HUES6 (cell line): ENCODE measurements around the gene LY6G5B.

Experiments used
- H3K27ac ChIP-seq: 2 replicates; pipeline ENCODE4 v1.7.0; 2013; ENCODE audit warnings: low read depth, mild to moderate bottlenecking, low read length, inconsistent platforms
- H3K27me3 ChIP-seq: 2 replicates; pipeline ENCODE4 v1.6.1; 2013; ENCODE audit warnings: low read length; ENCODE audit not compliant: control insufficient read depth, insufficient read depth
- H3K36me3 ChIP-seq: 2 replicates; pipeline ENCODE4 v1.6.1; 2013; ENCODE audit warnings: low read length; ENCODE audit not compliant: control insufficient read depth, insufficient read depth
- H3K4me1 ChIP-seq: 2 replicates; pipeline ENCODE4 v1.6.1; 2013; ENCODE audit warnings: low read length; ENCODE audit not compliant: control insufficient read depth, insufficient read depth
- H3K4me3 ChIP-seq: 2 replicates; pipeline ENCODE4 v1.5.1; 2013; ENCODE audit warnings: low read depth, low read length
- H3K9ac ChIP-seq: one replicate; pipeline ENCODE4 v1.6.1; 2013; ENCODE audit warnings: mild to moderate bottlenecking, low read length
- H3K9me3 ChIP-seq: 2 replicates; pipeline ENCODE4 v1.6.1; 2013; ENCODE audit warnings: low read depth, low read length; ENCODE audit not compliant: control insufficient read depth, insufficient read depth

Gene LY6G5B

DNA sequence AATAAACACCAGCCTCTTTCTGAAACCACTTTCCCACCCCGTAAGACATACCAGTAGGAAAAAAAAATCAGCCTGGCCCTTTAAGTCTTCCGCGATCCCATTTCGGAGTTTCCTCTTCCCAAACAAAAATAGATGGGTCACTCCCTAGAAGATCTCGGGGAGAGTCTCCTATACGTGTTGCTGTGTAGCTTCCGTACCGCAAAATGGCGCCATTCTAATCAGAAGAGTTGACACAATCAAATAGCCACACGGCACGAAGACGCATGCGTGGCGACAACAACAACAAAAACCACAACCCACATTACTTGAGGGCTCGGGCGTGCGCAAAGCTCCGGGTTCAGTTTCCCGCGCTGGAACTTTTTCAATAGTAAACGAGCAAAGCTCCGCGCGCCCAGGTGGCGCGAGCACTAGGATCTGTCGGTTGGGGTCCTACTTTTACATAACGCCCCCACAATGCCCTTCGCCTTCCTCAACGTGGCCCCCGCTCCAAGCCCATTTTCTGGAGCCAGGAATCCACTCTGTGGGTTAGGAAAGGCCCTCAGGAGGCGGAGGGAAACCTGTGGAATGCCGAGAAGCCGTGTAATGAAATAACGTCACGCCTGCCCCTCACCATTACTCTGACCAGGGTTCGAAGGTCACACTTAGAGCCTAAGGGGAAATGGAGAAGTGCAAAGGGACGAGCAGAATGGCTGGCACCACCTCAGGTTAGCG is 4.8 kb upstream of the LY6G5B start, which contains the start of gene GPANK1:
Gene GPANK1, minus strand, starts transcription at position 208 of the 711 bp plus-strand sequence. CDS start 519 bp downstream, outside the sequence.
- Histone ChIP-seq H3K36me3 (peaks cover 58% of the 10 kb centered on the region), H3K27ac (peak within 1 kb of the TSS; percentile 76), H3K9ac (peak within 1 kb of the TSS; percentile 96), H3K9me3 (no peaks in the 10 kb centered on the region), H3K27me3 (no peaks in the 10 kb centered on the region), H3K4me1 (peaks cover 22% of the 10 kb centered on the region), H3K4me3 (peak within 1 kb of the TSS; percentile 89)

DNA sequence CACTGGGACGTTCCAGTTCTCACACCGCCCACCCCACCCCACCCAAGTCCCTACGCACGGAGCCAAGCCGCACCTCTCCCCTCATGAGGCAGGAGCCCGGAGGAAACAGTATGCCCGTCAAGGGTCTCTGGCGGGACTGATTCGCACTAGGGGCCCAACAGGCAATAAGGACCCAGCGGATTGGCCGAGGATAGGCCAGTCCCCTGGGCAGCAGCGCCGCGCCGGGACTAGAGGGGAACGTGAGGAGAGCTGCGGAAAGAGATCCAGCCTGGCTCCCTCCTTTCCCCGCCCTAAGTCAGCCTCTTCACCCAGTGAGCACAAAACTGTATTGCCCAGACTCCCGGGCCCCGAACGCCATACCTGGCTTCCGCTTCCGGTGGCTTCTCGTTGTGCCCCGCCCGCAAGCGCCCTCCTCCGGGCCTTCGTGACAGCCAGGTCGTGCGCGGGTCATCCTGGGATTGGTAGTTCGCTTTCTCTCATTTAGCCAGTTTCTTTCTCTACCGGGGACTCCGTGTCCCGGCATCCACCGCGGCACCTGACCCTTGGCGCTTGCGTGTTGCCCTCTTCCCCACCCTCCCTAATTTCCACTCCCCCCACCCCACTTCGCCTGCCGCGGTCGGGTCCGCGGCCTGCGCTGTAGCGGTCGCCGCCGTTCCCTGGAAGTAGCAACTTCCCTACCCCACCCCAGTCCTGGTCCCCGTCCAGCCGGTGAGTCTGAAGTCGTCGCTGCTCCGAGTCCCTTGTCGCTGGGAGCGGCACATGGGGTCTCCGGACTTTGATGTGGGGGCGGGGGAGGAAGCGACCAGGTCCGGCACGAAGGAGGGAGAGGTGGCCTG is 4.1 kb upstream of the LY6G5B start, which contains the start of gene CSNK2B:
Gene CSNK2B, plus strand, starts transcription at position 580 of the 836 bp plus-strand sequence. CDS start 752 bp downstream, outside the sequence.
- peaks cover 22% of the 10 kb centered on the region for H3K4me1 ChIP-seq
- peak within 1 kb of the TSS; percentile 96 for H3K9ac ChIP-seq
- peak within 1 kb of the TSS; percentile 76 for H3K27ac ChIP-seq
- H3K4me3 ChIP-seq = peak within 1 kb of the TSS; percentile 89
- H3K27me3 ChIP-seq = no peaks in the 10 kb centered on the region
- no peaks in the 10 kb centered on the region for H3K9me3 ChIP-seq
- H3K36me3 ChIP-seq = peaks cover 66% of the 10 kb centered on the region

DNA sequence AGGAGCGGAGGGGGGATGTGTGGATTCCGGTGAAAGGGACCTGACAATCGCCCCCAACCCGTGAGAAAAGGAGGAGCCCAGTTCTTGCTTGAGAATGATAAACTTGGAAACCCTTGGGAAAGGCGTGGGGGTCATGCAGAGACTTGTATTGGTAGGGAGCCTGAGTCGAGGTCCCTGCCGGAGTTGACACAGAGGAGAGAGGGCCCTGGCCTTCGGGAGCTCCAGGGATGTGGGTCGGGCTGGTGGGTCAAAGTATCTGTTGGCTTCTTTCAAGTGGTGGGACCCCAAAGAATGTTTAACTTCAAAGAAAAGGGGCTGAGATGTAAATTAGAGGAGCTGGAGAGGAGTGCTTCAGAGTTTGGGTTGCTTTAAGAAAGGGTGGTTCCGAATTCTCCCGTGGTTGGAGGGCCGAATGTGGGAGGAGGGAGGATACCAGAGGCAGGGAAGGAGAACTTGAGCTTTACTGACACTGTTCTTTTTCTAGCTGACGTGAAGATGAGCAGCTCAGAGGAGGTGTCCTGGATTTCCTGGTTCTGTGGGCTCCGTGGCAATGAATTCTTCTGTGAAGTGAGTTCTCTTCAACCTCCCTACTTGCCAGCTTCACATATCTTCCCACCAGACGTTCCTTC is 3.3 kb upstream of the LY6G5B start:
- H3K27ac ChIP-seq = peak overlapping the region; percentile 26; the same call in 1 of the 2 replicates

DNA sequence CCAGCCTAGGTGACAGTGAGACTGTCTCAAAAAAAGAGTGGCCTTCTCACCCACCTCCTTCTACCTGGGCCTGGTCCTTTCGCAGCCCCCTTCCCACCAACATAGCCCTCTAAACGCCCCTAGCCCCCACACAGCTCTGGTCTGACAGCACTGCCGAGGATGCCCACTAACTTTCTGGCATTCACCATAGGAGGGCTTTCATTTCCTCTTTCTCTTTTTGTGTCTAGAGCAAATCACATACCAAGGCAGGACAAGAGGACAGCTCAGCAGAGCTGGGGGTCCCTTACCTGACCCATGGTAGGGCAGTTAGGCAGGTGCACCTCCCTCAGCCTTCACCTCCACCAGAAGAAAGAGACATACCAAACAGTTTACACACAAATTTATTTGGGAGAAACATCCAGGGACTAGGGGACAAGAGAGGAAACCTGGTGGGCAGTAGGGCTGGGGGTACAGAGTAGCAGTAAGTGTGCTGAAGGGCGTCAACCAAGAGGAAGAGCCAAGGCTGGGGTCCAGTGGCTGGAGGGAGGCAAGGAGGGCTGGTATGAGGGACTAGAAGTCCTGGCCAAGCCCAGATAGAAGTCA is 6.6 kb downstream of the LY6G5B start:
- Histone ChIP-seq H3K9me3 (no peaks in the 10 kb centered on the region), H3K36me3 (peaks cover 21% of the 10 kb centered on the region), H3K9ac (no peak overlapping the region), H3K27ac (no peak overlapping the region), H3K4me3 (no peak overlapping the region), H3K27me3 (peaks cover 7% of the 10 kb centered on the region), H3K4me1 (peaks cover 2% of the 10 kb centered on the region; the same call in 1 of the 2 replicates)

More for the DNA sequence above, 3.3 kb upstream of the LY6G5B start:
- H3K4me3 ChIP-seq = peak overlapping the region; percentile 89
- peaks cover 17% of the 10 kb centered on the region for H3K4me1 ChIP-seq
- H3K36me3 ChIP-seq = peaks cover 73% of the 10 kb centered on the region
- no peaks in the 10 kb centered on the region for H3K9me3 ChIP-seq
- no peaks in the 10 kb centered on the region for H3K27me3 ChIP-seq
- peak overlapping the region; percentile 88 for H3K9ac ChIP-seq

DNA sequence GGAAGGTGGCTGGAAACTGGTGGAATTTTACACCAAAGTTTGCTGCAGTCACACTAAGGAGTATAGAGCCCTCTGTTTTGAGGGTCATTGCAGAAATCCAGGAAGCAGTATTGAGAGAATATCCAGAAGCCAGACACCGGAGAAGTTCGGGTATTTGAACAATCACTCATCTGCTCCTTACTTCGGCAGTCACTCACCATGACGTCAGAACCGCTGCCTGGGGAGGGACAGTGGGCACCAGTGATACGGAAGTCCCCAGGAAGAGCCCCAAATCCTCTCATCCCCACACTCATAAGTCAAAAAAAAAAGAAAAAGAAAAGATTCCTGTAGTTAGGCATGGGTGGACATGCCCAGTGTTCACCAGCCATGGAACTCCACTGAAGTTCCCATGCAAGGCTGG is 7.1 kb downstream of the LY6G5B start:
- H3K27ac ChIP-seq = no peak overlapping the region
- peaks cover 12% of the 10 kb centered on the region for H3K27me3 ChIP-seq
- H3K9ac ChIP-seq = no peak overlapping the region
- no peaks in the 10 kb centered on the region for H3K9me3 ChIP-seq
- no peak overlapping the region for H3K4me3 ChIP-seq
- H3K36me3 ChIP-seq = peaks cover 16% of the 10 kb centered on the region
- peaks cover 2% of the 10 kb centered on the region; the same call in 1 of the 2 replicates for H3K4me1 ChIP-seq

DNA sequence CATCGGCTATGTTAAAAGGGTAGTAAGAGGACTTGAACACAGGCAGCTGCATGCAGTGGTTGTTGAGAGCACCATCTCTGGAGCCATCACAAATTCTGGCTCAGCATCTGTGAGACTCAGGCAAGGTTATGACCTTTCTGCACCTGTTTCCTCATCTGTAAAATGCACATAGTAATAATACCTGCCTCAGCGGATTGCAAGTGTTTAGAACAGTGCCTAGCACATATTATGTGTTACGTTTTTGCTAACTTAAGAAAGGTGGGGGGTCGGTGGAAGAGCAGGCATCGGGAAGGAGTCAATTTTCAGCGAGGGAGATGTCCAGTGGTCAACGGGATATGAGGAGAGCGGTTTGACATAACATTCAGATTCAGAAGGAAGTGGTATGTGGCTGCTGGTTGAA is 8.2 kb downstream of the LY6G5B start:
- no peak overlapping the region for H3K9ac ChIP-seq
- H3K27ac ChIP-seq = no peak overlapping the region
- H3K36me3 ChIP-seq = peaks cover 9% of the 10 kb centered on the region
- H3K4me1 ChIP-seq = peaks cover 2% of the 10 kb centered on the region; the same call in 1 of the 2 replicates
- no peaks in the 10 kb centered on the region for H3K9me3 ChIP-seq
- H3K4me3 ChIP-seq = no peak overlapping the region
- H3K27me3 ChIP-seq = peaks cover 17% of the 10 kb centered on the region

DNA sequence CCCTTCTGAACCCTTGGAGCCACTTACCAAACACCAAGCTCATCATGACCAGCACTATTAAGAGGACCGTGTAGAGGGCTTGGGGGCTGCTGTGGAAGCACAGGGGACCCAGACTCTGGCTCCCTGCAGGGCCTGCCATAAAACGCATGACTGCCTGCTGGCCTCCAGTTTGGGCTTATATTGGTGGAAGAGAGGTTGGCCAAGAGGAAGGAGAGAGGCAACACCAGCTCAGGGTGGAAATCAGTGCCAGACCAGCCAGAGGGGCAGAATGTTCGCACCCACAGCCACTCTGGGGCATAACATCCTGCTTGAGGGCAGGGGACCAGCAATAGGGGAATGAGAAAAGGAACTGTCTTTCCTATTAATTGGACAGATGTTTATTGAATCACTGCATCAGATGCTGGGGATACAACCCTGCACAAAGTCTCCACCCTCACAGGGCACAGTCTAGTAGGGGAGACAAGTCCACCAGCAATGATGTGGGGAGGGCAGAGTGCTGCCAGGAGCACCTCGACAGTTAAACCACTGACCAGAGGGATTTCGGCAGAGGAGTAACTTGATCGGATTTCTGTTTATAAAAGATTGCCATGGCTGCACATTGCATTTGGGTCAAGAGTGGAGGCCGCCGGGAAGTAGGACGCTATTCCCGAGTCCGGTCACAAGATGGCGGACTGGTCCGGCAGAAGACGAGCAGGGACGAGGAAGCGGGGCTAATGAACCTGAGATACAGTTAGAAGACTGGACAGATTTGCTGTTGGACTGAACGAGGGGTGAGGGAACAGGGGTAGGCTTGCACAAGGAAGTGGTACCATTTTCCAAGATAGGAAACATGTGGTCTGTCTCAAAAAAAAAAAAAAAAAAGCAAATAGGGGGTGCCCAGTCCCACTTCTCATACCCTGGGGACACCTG is 10.7 kb downstream of the LY6G5B start, which contains the start of gene LY6G5C:
Gene LY6G5C, minus strand, starts transcription at position 842 of the 909 bp plus-strand sequence. Its CDS starts 694 bp downstream, at position 148.
- Histone ChIP-seq H3K4me3 (peak within 1 kb of the TSS; percentile 60), H3K27me3 (peaks cover 17% of the 10 kb centered on the region), H3K36me3 (no peaks in the 10 kb centered on the region), H3K4me1 (peaks cover 8% of the 10 kb centered on the region), H3K9me3 (no peaks in the 10 kb centered on the region), H3K27ac (no peak within 1 kb of the TSS), H3K9ac (peak within 1 kb of the TSS; percentile 28)

DNA sequence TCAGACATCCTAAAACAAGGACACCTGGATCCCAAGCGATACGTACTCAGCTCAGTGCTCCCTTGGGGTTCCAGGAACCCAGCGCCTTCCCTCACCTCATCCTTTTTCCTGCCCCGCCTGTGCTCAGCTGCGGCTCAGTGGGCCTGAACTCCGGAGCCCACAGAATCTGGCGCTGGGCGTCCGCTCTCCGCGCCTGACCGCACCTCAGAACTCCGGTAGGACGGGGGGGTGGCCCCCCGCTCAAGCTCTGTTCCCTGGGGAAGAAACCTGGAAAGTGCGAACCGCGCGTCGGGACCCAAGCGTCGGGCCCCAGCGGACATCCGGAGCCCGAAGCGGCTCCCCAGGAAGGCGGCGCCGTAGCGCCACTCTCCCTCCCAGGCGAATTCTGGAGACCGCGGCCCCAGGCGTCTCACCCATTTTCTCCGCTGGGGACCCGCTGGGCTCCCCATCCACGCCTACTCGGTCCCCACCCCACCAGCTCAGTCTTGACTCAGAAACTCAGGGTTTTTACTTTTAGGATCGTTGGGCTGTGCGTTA is 11.4 kb downstream of the LY6G5B start:
- no peaks in the 10 kb centered on the region for H3K9me3 ChIP-seq
- H3K4me1 ChIP-seq = peaks cover 8% of the 10 kb centered on the region
- H3K4me3 ChIP-seq = peak overlapping the region; percentile 60
- H3K27me3 ChIP-seq = peaks cover 17% of the 10 kb centered on the region
- peak overlapping the region; percentile 28 for H3K9ac ChIP-seq
- no peak overlapping the region for H3K27ac ChIP-seq
- H3K36me3 ChIP-seq = peaks cover 1% of the 10 kb centered on the region

DNA sequence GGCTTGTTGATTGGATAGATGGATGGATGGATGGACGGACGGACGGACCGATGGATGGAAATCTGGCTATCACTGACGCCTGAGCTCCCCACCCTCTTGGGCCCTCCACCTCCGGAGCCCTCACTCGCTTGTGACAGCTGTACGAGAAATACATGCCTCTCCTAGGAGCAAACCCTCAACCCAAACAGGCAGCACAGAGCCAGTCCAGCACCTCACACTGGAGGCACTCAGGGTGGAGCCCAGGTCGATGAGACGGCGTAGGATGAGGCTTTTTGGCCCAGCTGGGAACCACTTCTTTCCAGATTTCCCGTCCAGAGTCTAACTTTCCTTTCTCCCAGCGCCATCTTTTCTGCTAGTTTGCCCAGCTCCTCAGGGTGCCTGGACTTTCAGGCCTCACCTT is 13.8 kb downstream of the LY6G5B start:
- Histone ChIP-seq H3K9me3 (no peaks in the 10 kb centered on the region), H3K27me3 (peaks cover 17% of the 10 kb centered on the region), H3K9ac (no peak overlapping the region), H3K27ac (no peak overlapping the region), H3K36me3 (peaks cover 25% of the 10 kb centered on the region), H3K4me1 (peaks cover 8% of the 10 kb centered on the region), H3K4me3 (peak overlapping the region; percentile 56)
